Neural progenitor cell (in vitro differentiated cells): Measurements from ENCODE around the gene WWTR1. TPM values are rescaled to one million over a fixed set of nuclear protein-coding genes. Genes with fewer than 3 reads are reported as not detected.
A peak's percentile ranks its signal among the peaks of the same experiment; 100 is the strongest.

Source experiments
- DNase-seq: peaks from one replicate; pipeline ENCODE4 v3.0.0-alpha.2; 2016; ENCODE audit warnings: low spot score
- H2AFZ ChIP-seq: fragments of 200-600 bp; sonication (generic); replicated peaks from 2 replicates; pipeline ENCODE4 v1.6.1; 2016; ENCODE audit warnings: antibody characterized with exemption
- H3F3A ChIP-seq: fragments of 200-600 bp; sonication (generic); 2 replicates; pipeline ENCODE4 v1.6.1; 2016; ENCODE audit warnings: antibody characterized with exemption, low read depth
- H3K27ac ChIP-seq: fragments of 200-600 bp; sonication (generic); 2 replicates; pipeline ENCODE4 v1.5.1; 2016; ENCODE audit warnings: mild to moderate bottlenecking
- H3K27me3 ChIP-seq: fragments of 200-600 bp; sonication (generic); 2 replicates; pipeline ENCODE4 v1.6.1; 2016; ENCODE audit warnings: mild to moderate bottlenecking, moderate library complexity
- H3K36me3 ChIP-seq: fragments of 200-600 bp; sonication (generic); 2 replicates; pipeline ENCODE4 v1.5.1; 2016
- H3K4me1 ChIP-seq: fragments of 200-600 bp; sonication (generic); 2 replicates; pipeline ENCODE4 v1.6.1; 2016; ENCODE audit warnings: mixed run types
- H3K4me2 ChIP-seq: fragments of 200-600 bp; sonication (generic); 2 replicates; pipeline ENCODE4 v1.6.1; 2016
- H3K4me3 ChIP-seq: fragments of 200-600 bp; sonication (generic); 2 replicates; pipeline ENCODE4 v1.5.1; 2016
- H3K79me2 ChIP-seq: fragments of 200-600 bp; sonication (generic); 2 replicates; pipeline ENCODE4 v1.6.1; 2016; ENCODE audit warnings: low read depth
- H3K9ac ChIP-seq: fragments of 200-600 bp; sonication (generic); 2 replicates; pipeline ENCODE4 v1.6.1; 2016
- H3K9me3 ChIP-seq: fragments of 200-600 bp; sonication (generic); 2 replicates; pipeline ENCODE4 v1.5.1; 2016; ENCODE audit warnings: low read depth
- H4K20me1 ChIP-seq: fragments of 200-600 bp; sonication (generic); 2 replicates; pipeline ENCODE4 v1.6.1; 2016; ENCODE audit warnings: low read depth
- H3K27ac Mint-ChIP-seq: 3 replicates; pipeline ENCODE4 v1.8.0; 2021; ENCODE audit warnings: mixed read lengths
- H3K27me3 Mint-ChIP-seq: 2 replicates; pipeline ENCODE4 v1.8.0; 2022; ENCODE audit warnings: low read depth, mild to moderate bottlenecking, inconsistent platforms, moderate library complexity, mixed read lengths; ENCODE audit not compliant: insufficient read depth
- H3K36me3 Mint-ChIP-seq: 3 replicates; pipeline ENCODE4 v1.8.0; 2021; ENCODE audit warnings: mixed read lengths
- H3K4me1 Mint-ChIP-seq: 3 replicates; pipeline ENCODE4 v1.8.0; 2021; ENCODE audit warnings: mixed read lengths
- H3K4me3 Mint-ChIP-seq: 3 replicates; pipeline ENCODE4 v1.8.0; 2021; ENCODE audit warnings: mild to moderate bottlenecking, moderate library complexity, mixed read lengths
- H3K9me3 Mint-ChIP-seq: 3 replicates; pipeline ENCODE4 v1.8.0; 2020; ENCODE audit warnings: mixed read lengths
- EZH2 ChIP-seq: fragments of 200-600 bp; sonication (generic); IDR thresholded peaks from 2 replicates; pipeline ENCODE4 v1.6.1; 2017; ENCODE audit warnings: antibody characterized with exemption, mild to moderate bottlenecking, moderate library complexity
- EZH2phosphoT487 ChIP-seq: fragments of 200-600 bp; sonication (generic); IDR thresholded peaks from 2 replicates; pipeline ENCODE4 v1.6.1; 2017; ENCODE audit warnings: antibody characterized with exemption
- total RNA-seq: library from RNA; depleted of rRNA; stranded (reverse); fragments of >200 nt; gene quantifications from 2 replicates; pipeline ENCODE4 v1.2.3, GENCODE V29; 2015; ENCODE audit warnings: low replicate concordance
- TF ChIP-seq, protein P1 (sequence below): fragments of 200-600 bp; sonication (generic); IDR thresholded peaks from 2 replicates; pipeline ENCODE4 v1.5.1; 2017; ENCODE audit warnings: antibody characterized with exemption, mild to moderate bottlenecking

Gene WWTR1
- total RNA-seq, 1 donor from 2014 or later = 13.9 TPM

DNA sequence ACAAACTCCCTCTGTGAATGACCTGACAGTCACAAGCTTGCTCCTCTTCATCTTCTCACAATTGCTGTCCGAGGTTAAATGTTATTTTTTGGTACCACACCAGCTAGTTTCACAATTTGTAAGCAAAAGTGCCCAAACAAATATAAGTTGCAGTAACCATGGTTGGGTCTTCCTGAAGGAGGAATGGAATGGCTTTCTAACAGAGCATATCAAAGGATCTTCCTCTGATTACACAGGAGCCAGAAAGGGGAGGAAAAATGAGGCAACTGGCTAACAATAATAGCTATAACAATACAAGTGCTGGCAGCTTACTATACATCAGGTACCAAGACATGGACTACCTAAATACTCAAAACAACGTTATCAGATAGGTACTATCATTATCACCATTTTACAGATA lies 90.4 kb downstream of the WWTR1 start:
- no peak overlapping the region for H3K27ac ChIP-seq

DNA sequence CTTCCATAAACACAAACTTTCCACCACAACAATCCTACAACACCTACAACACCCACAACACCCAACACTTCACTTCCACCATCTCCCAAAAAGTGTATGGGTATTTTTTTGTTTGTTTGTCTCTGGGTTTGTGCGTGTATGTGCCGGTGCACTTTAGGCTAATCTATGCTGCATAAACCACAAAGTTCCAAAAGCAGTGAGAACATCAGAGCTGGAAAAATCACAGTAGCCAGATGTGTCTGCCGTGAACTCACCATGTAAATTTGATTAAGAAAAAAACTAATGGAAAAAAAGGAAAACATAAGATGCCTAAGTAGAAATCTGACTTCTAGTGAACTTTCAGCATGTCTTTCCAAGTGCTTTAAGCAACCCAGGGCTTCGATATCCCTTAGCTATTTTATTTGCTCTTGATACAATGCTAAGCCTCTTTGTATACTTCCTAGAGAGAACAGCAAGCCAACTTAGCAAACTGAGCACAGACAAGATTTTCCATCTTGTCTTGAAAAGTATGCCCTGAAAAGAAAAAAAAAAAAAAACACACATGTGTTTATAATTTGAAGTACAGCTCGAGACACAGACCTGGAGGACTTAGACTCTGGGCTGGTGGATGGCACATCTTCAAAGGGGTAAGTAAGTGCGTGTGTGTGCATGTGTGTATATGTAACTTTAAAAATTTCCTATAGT lies 91.4 kb downstream of the WWTR1 start:
- DNase-seq = no peak
- Histone ChIP-seq H3K36me3 (no peaks in the 10 kb centered on the region), H3K79me2 (no peaks in the 10 kb centered on the region), H3K4me2 (no peak overlapping the region), H3K9me3 (no peaks in the 10 kb centered on the region), H3K27me3 (no peaks in the 10 kb centered on the region), H3F3A (no peaks in the 10 kb centered on the region), H3K9ac (no peak overlapping the region), H2AFZ (no peak overlapping the region), H3K27ac (no peak overlapping the region), H4K20me1 (no peaks in the 10 kb centered on the region), H3K4me1 (peaks cover 7% of the 10 kb centered on the region), H3K4me3 (no peak overlapping the region)
- H3K4me3 Mint-ChIP-seq = no peak overlapping the region
- H3K36me3 Mint-ChIP-seq = peaks cover 8% of the 10 kb centered on the region
- H3K9me3 Mint-ChIP-seq = no peaks in the 10 kb centered on the region
- peaks cover 22% of the 10 kb centered on the region for H3K4me1 Mint-ChIP-seq
- no peaks in the 10 kb centered on the region for H3K27me3 Mint-ChIP-seq
- TF ChIP-seq EZH2 = no peak
- TF ChIP-seq, protein P1, sequence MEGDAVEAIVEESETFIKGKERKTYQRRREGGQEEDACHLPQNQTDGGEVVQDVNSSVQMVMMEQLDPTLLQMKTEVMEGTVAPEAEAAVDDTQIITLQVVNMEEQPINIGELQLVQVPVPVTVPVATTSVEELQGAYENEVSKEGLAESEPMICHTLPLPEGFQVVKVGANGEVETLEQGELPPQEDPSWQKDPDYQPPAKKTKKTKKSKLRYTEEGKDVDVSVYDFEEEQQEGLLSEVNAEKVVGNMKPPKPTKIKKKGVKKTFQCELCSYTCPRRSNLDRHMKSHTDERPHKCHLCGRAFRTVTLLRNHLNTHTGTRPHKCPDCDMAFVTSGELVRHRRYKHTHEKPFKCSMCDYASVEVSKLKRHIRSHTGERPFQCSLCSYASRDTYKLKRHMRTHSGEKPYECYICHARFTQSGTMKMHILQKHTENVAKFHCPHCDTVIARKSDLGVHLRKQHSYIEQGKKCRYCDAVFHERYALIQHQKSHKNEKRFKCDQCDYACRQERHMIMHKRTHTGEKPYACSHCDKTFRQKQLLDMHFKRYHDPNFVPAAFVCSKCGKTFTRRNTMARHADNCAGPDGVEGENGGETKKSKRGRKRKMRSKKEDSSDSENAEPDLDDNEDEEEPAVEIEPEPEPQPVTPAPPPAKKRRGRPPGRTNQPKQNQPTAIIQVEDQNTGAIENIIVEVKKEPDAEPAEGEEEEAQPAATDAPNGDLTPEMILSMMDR = no peak
- TF ChIP-seq EZH2phosphoT487 = no peak
- H3K27ac Mint-ChIP-seq = no peak overlapping the region

More for the DNA sequence above, 90.4 kb downstream of the WWTR1 start:
- Histone ChIP-seq H3K4me1 (peaks cover 7% of the 10 kb centered on the region), H3K79me2 (no peaks in the 10 kb centered on the region), H2AFZ (no peak overlapping the region), H3F3A (no peaks in the 10 kb centered on the region), H3K27me3 (no peaks in the 10 kb centered on the region), H3K9me3 (no peaks in the 10 kb centered on the region), H3K36me3 (no peaks in the 10 kb centered on the region), H3K9ac (no peak overlapping the region), H3K4me3 (no peak overlapping the region), H4K20me1 (no peaks in the 10 kb centered on the region), H3K4me2 (no peak overlapping the region)
- TF ChIP-seq EZH2phosphoT487 (no peak), EZH2 (no peak)
- TF ChIP-seq, protein P1 = no peak
- Mint-ChIP-seq H3K4me1 (peaks cover 22% of the 10 kb centered on the region), H3K27ac (no peak overlapping the region), H3K9me3 (no peaks in the 10 kb centered on the region), H3K36me3 (peaks cover 13% of the 10 kb centered on the region), H3K4me3 (no peak overlapping the region), H3K27me3 (no peaks in the 10 kb centered on the region)
- no peak for DNase-seq

DNA sequence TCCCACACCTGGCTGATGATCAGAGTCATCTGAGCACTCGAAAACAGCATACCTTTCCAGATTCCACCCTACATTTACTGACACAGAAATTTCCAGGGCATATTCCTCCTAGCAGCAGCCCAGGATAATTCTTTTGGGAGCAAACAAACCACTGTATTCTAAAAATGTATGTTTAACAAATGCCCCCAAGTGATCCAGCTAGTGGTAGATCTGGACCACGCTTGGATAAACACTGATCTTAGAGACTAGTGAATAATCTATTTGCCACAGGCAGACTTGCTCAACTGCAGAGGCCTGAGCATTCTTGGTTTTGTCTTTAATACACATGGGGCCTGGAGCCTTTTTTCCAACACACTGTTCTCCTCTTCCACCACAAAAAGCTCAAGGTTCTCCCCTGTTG lies 93.7 kb downstream of the WWTR1 start:
- no peaks in the 10 kb centered on the region for H3K9me3 Mint-ChIP-seq
- Histone ChIP-seq H3K9me3 (no peaks in the 10 kb centered on the region), H3K4me3 (no peak overlapping the region), H3K27me3 (no peaks in the 10 kb centered on the region), H3K9ac (no peak overlapping the region), H3F3A (no peaks in the 10 kb centered on the region), H2AFZ (no peak overlapping the region), H3K79me2 (no peaks in the 10 kb centered on the region), H3K36me3 (no peaks in the 10 kb centered on the region), H4K20me1 (no peaks in the 10 kb centered on the region), H3K27ac (peak overlapping the region; percentile 11), H3K4me1 (peaks cover 12% of the 10 kb centered on the region), H3K4me2 (no peak overlapping the region)
- H3K4me3 Mint-ChIP-seq = no peak overlapping the region
- H3K27ac Mint-ChIP-seq = no peak overlapping the region
- H3K27me3 Mint-ChIP-seq = peaks cover 4% of the 10 kb centered on the region
- DNase-seq = no peak
- TF ChIP-seq EZH2 (no peak), EZH2phosphoT487 (no peak)
- TF ChIP-seq, protein P1 = no peak
- peaks cover 31% of the 10 kb centered on the region for H3K4me1 Mint-ChIP-seq
- peaks cover 9% of the 10 kb centered on the region for H3K36me3 Mint-ChIP-seq
